ENCODE measurements around the gene ARL15. TPM values are rescaled to one million over a fixed set of nuclear protein-coding genes. Genes with fewer than 3 reads are reported as not detected.
A peak's percentile ranks its signal among the peaks of the same experiment; 100 is the strongest.
"Not testable (repeated sequence)": the region's sequence is repeated elsewhere in the genome, so short reads cannot be mapped to it uniquely, and the experiment has no call there.

The ARL15 gene
- total RNA-seq = 10 to 100 TPM; 13.6 to 18.2 (median 15.4) TPM
- polyA plus RNA-seq = 10 to 100 TPM; 11.7 to 30.7 (median 22.2) TPM

DNA sequence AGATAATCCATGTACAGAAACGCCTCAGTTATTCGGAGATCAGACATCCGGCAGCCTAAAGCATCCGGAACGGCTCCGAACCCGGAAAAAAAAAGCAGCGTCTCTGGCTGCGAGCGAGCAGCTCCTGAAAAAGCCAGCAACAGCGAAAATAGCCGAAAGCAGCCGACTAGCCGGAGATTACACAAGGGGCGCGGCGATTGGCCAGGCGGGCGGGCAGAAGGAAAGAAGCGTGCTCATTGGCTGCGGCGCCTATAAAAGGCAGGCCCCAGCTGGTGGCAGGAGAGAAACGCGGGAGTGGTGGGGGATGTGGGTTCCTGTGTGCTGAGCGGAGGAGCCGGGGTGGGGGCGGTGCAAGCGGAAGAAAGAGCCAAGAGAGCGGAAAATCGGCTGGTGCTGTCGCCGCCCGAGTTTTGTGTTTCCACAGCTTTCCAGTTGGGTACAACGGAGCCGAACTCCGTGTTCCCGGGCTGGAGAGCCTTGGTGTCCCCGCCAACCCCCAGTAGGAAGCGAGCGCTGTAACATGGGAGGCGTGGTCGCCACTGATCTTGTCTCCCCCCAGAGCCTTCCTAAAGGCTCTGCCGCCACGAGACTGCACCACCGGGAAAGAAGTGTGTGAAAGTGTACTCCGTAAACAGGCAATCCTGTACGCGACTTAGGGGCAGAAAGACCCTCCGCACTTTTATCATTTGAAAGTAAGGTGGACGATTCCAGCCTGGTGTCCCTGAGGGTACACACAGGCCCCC, at the start of gene ARL15:
Gene ARL15, minus strand, starts transcription at position 141 of the 743 bp plus-strand sequence.
- Histone ChIP-seq H3K36me3 (no peaks in the 10 kb centered on the region), H3K9me3 (no peaks in the 10 kb centered on the region), H3K4me1 (peaks cover 0 to 22% (median 13%) of the 10 kb centered on the region in 4 donors), H3K27me3 (no peaks in the 10 kb centered on the region), H3K4me3 (peak within 1 kb of the TSS; percentile 73 to 95 (median 84)), H3K27ac (peak within 1 kb of the TSS; percentile 83 to 91 (median 88))
- intact Hi-C loops (cut with DNase I) = loop anchor here (5.0 to 10.0 kb wide), 3 partner anchors 58 to 826 kb away; partner anchors contain the start of gene FST
- peak; percentile 99 for DNase-seq
- TF ChIP-seq, protein P1, sequence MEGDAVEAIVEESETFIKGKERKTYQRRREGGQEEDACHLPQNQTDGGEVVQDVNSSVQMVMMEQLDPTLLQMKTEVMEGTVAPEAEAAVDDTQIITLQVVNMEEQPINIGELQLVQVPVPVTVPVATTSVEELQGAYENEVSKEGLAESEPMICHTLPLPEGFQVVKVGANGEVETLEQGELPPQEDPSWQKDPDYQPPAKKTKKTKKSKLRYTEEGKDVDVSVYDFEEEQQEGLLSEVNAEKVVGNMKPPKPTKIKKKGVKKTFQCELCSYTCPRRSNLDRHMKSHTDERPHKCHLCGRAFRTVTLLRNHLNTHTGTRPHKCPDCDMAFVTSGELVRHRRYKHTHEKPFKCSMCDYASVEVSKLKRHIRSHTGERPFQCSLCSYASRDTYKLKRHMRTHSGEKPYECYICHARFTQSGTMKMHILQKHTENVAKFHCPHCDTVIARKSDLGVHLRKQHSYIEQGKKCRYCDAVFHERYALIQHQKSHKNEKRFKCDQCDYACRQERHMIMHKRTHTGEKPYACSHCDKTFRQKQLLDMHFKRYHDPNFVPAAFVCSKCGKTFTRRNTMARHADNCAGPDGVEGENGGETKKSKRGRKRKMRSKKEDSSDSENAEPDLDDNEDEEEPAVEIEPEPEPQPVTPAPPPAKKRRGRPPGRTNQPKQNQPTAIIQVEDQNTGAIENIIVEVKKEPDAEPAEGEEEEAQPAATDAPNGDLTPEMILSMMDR (IDR thresholded peaks at IDR 0.05) = no peak
- TF ChIP-seq POLR2A (IDR thresholded peaks at IDR 0.05) (peak; percentile 98 to 99), EP300 (IDR thresholded peaks at IDR 0.05) (no peak), POLR2AphosphoS5 (IDR thresholded peaks at IDR 0.05) (peak; percentile 98 to 100 (median 98))
- WGBS, 2 donors = 0 to 1% methylated on average over 50 of the region's 50 CpGs

DNA sequence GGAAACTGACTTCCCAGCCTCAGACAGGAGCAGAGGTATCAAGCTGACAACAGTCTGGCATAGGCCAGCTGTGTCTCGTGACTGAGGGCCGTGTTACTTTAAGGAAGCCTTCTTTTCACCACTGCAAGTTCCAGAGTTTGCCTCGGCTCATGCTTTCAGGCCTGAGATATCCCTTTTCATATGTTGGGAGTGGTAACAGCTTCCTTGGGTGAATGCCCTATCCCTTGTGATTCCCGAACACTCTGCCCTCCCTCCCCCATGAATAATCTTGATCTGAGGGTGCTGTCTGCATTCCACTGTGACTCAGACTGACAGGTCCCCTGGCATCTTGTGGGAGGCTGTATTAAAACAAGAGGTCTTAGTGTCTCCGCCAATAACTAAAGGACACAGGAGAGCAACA, 49.7 kb upstream of the ARL15 start:
- no peak for DNase-seq
- no peaks in the 10 kb centered on the region for H3K9me3 ChIP-seq

DNA sequence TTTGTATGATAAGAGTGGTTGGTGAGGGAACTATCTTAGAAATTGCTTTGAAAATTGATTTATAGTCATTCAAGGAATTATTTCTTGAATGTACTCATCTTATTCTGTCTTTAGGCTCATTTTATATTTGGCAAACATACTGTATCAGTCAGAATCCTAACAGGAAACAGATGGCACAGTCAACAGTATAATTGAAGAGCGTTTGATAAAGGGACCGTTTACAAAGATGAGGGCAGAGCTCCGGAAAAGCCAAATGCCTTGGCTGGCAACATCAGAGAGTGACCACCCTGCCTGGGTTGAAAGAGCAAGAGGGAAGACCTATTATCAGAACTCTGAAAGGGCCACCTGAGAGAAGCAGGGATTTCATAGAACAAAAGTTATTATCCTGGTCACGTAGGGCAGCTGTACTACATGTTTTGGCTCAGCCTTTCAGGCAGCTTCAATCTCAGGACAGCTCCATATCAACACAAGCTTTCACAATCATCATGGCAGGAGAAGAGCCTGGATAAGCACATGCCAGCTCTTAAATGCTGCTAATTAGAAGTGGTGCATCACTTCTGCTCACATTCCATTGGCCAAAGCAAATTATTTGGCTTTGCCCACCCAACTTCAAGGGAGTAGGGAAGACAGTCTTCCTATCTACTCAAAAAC, 47.2 kb upstream of the ARL15 start:
- WGBS, 2 donors = 22 to 24% methylated on average over 4 of the region's 4 CpGs

More for the DNA sequence above, 49.7 kb upstream of the ARL15 start:
- Histone ChIP-seq H3K27ac (no peak overlapping the region), H3K4me3 (no peak overlapping the region), H3K36me3 (no peaks in the 10 kb centered on the region), H3K27me3 (no peaks in the 10 kb centered on the region), H3K4me1 (no peaks in the 10 kb centered on the region)
- TF ChIP-seq, protein P1 (IDR thresholded peaks at IDR 0.05) = no peak
- TF ChIP-seq POLR2A (IDR thresholded peaks at IDR 0.05) (no peak), EP300 (IDR thresholded peaks at IDR 0.05) (no peak), POLR2AphosphoS5 (IDR thresholded peaks at IDR 0.05) (no peak)
- WGBS, 2 donors = 40 to 66% methylated on average over 5 of the region's 5 CpGs
- intact Hi-C loops (cut with DNase I) = no loop called here

DNA sequence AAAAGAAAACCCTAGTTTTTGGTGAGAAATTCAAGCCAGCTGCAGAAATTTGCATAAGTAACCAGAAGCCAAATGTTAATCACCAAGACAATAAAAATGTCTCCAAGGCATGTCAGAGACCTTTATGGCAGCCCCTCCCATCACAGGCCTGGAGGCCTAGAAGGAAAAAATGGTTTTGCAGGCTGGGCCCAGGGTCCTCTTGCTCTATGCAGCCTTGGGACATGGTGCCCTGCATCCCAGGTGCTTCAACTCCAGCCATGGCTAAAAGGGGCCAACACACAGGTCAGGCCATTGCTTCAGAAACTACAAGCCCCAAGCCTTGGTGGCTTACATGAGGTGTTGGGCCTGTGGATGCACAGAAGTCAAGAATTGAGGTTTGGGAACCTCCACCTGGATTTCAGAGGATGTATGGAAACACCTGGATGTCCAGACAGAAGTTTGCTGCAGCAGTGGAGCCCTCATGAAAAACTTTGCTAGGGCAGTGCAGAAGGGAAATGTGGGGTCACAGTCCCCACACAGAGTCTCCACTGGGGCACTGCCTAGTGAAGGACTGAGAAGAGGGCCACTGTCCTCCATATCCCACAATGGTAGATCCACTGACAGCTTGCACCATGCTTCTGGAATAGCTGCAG, 43.7 kb upstream of the ARL15 start:
- not testable (repeated sequence) for H3K4me1 ChIP-seq

More for the DNA sequence above, 47.2 kb upstream of the ARL15 start:
- no peaks in the 10 kb centered on the region for H3K27me3 ChIP-seq
- TF ChIP-seq POLR2AphosphoS5 (IDR thresholded peaks at IDR 0.05) (no peak), POLR2A (IDR thresholded peaks at IDR 0.05) (no peak), EP300 (IDR thresholded peaks at IDR 0.05) (no peak)
- TF ChIP-seq, protein P1 (IDR thresholded peaks at IDR 0.05) = no peak
- H3K4me1 ChIP-seq = no peaks in the 10 kb centered on the region
- peaks cover 0 to 5% (median 0%) of the 10 kb centered on the region in 4 donors for H3K9me3 ChIP-seq
- H3K4me3 ChIP-seq = no peak overlapping the region
- H3K36me3 ChIP-seq = no peaks in the 10 kb centered on the region
- intact Hi-C loops (cut with DNase I) = no loop called here
- H3K27ac ChIP-seq = no peak overlapping the region
- no peak for DNase-seq

DNA sequence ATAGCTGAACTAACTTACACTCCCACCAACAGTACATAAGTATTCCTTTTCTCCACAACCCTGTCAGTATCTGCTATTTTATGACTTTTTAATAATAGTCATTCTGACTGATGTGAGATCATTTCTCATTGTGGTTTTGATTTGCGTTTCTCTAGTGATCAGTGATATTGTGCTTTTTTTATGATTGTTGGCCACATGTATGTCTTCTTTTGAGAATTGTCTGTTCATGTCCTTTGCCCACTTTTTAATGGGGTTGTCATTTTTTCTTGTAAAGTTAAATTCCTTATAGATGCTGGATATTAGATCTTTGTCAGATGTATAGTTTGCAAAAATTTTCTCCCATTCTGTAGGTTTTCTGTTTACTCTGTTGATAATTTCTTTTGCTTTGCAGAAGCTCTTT, 42.2 kb upstream of the ARL15 start:
- H3K27ac ChIP-seq; H3K4me3 ChIP-seq; H3K9me3 ChIP-seq; H3K4me1 ChIP-seq; H3K27me3 ChIP-seq; H3K36me3 ChIP-seq; DNase-seq; intact Hi-C loops (cut with DNase I): not testable (repeated sequence)
- WGBS, 2 donors = 0 to 37% methylated on average over 1 of the region's 1 CpG

More for the DNA sequence above, 43.7 kb upstream of the ARL15 start:
- H3K36me3 ChIP-seq; H3K4me3 ChIP-seq; H3K27ac ChIP-seq; H3K27me3 ChIP-seq; H3K9me3 ChIP-seq; intact Hi-C loops (cut with DNase I); DNase-seq: not testable (repeated sequence)

Data from sigmoid colon (tissue), 7 donors.